T-cell (primary cell): ENCODE data around the gene PSMC3. TPM values are rescaled to one million over a fixed set of nuclear protein-coding genes. Genes with fewer than 3 reads are reported as not detected.

Experiments
- ATAC-seq, 4 experiments: fragments of 200-7000 bp in 3 of 4; fragments of 150-1000 bp in 1 of 4; cut with Tn5 transposase; replicated peaks in 1 of 4; 1 replicate in 3 of 4; 2 replicates in 1 of 4; pipeline ENCODE4 v1.10.0; 2021; ENCODE audit warnings: moderate library complexity in 3 of 4, mild to moderate bottlenecking in 2 of 4, moderate number of reproducible peaks in 1 of 4
- CTCF ChIA-PET, 2 donors: fragments of 300-600 bp; sonication (Branson Sonifier 250); formaldehyde crosslinking; loops; one replicate each; lab custom pipeline; 2022; ENCODE audit warnings: antibody characterized with exemption in 2 of 2; lab: Charles Lee
- POLR2A ChIA-PET, 2 donors: fragments of 300-600 bp; sonication (Branson Sonifier 250); formaldehyde crosslinking; loops; one replicate each; lab custom pipeline; 2022; ENCODE audit warnings: antibody characterized with exemption in 2 of 2; lab: Charles Lee
- DNase-seq, 35 experiments: peaks; one replicate each; pipeline versions ENCODE4 v3.0.0 to v3.0.0-alpha.2; 2013 to 2023
- H3K27ac ChIP-seq: one replicate; pipeline ENCODE4 v1.5.1; 2013; ENCODE audit warnings: low read length
- H3K27me3 ChIP-seq, 2 experiments: replicated peaks in 1 of 2; 1 replicate in 1 of 2; 2 replicates in 1 of 2; pipeline versions ENCODE4 v1.6.1 to v1.7.0; 2013; ENCODE audit warnings: low read length in 1 of 2, mixed read lengths in 1 of 2; ENCODE audit not compliant: control insufficient read depth in 2 of 2, insufficient read depth in 2 of 2; ENCODE audit errors: extremely low read depth in 1 of 2
- H3K36me3 ChIP-seq, 2 donors: 1 replicate in 1 of 2; 2 replicates in 1 of 2; pipeline versions ENCODE4 v1.6.1 to v1.7.0; 2013; ENCODE audit warnings: low read length in 1 of 2; ENCODE audit not compliant: control insufficient read depth in 2 of 2, insufficient read depth in 1 of 2; ENCODE audit errors: extremely low read depth in 1 of 2
- H3K4me1 ChIP-seq, 2 experiments: 1 replicate in 1 of 2; 2 replicates in 1 of 2; pipeline versions ENCODE4 v1.6.1 to v1.7.0; 2013; ENCODE audit warnings: low read length in 2 of 2, mixed read lengths in 1 of 2; ENCODE audit not compliant: insufficient read depth in 2 of 2, control insufficient read depth in 1 of 2; ENCODE audit errors: extremely low read depth in 1 of 2
- H3K4me3 ChIP-seq, 2 donors: 1 replicate in 1 of 2; 2 replicates in 1 of 2; pipeline versions ENCODE4 v1.5.1 to v1.7.0; 2013; ENCODE audit warnings: mild to moderate bottlenecking in 2 of 2, low read length in 1 of 2, moderate library complexity in 1 of 2; ENCODE audit not compliant: control insufficient read depth in 1 of 2; ENCODE audit errors: extremely low read depth in 1 of 2
- H3K9me3 ChIP-seq: 2 replicates; pipeline ENCODE4 v1.7.0; 2013
- H3K27ac Mint-ChIP-seq, 2 donors: one replicate each; pipeline ENCODE4 v1.8.0; 2020 to 2021; ENCODE audit warnings: mild to moderate bottlenecking in 2 of 2, mixed read lengths in 2 of 2
- H3K27me3 Mint-ChIP-seq, 2 donors: one replicate each; pipeline ENCODE4 v1.8.0; 2021 to 2022; ENCODE audit warnings: mixed read lengths in 2 of 2
- H3K36me3 Mint-ChIP-seq: one replicate; pipeline ENCODE4 v1.8.0; 2021; ENCODE audit warnings: mixed read lengths
- H3K4me1 Mint-ChIP-seq, 3 donors: one replicate each; pipeline ENCODE4 v1.8.0; 2020 to 2022; ENCODE audit warnings: mixed read lengths in 3 of 3, mild to moderate bottlenecking in 1 of 3
- H3K4me3 Mint-ChIP-seq, 3 donors: one replicate each; pipeline ENCODE4 v1.8.0; 2020 to 2022; ENCODE audit warnings: mild to moderate bottlenecking in 3 of 3, mixed read lengths in 3 of 3, moderate library complexity in 3 of 3
- H3K9me3 Mint-ChIP-seq, 3 donors: one replicate each; pipeline ENCODE4 v1.8.0; 2020 to 2022; ENCODE audit warnings: mixed read lengths in 3 of 3
- WGBS: methylation state at CpG from one replicate; pipeline ENCODE4 v1.1.5; 2013; ENCODE audit warnings: missing lambda C conversion rate; ENCODE audit not compliant: insufficient coverage; 5-methylcytosine and 5-hydroxymethylcytosine counted together
- total RNA-seq, 35 experiments: library from RNA in 6 of 35; stranded (reverse) in 6 of 35; fragments of 120-200 nt in 1 of 35; gene quantifications; one replicate each; pipeline versions ENCODE4 v1.2.1 to v1.2.4 and lab custom pipeline; 2013 to 2026

PSMC3 gene
- total RNA-seq, 5 donors from 2014 or later (not counting 1 experiment from before 2014, with no cell fraction given): 48.6 to 64.4 (median 55.0) TPM

- Mint-ChIP-seq H3K27ac (peak overlapping the region; percentile 96 to 97), H3K4me3 (peak overlapping the region in 2 of 3 donors; percentile 59 to 67), H3K9me3 (no peaks in the 10 kb centered on the region), H3K4me1 (peaks cover 40 to 59% (median 48%) of the 10 kb centered on the region in 3 donors), H3K27me3 (no peaks in the 10 kb centered on the region), H3K36me3 (no peaks in the 10 kb centered on the region)
- Histone ChIP-seq H3K27ac (peak overlapping the region; percentile 92), H3K36me3 (no peaks in the 10 kb centered on the region), H3K4me3 (peak overlapping the region; percentile 45 to 53), H3K4me1 (peaks cover 14 to 66% of the 10 kb centered on the region in 2 experiments), H3K9me3 (no peaks in the 10 kb centered on the region), H3K27me3 (no peaks in the 10 kb centered on the region)
- DNase-seq (no peak), ATAC-seq (no peak)
- 78% methylated on average over 16 of the region's 25 CpGs for WGBS
- POLR2A ChIA-PET: no interaction called here
- CTCF ChIA-PET: no interaction called here
These were observed 30.8 kb downstream of the PSMC3 start for GRCh38 chr11:47395223-47396048.

- 11% methylated on average over 25 of the region's 39 CpGs for WGBS
- H3K27me3 Mint-ChIP-seq: no peaks in the 10 kb centered on the region
These were observed 31.7 kb downstream of the PSMC3 start for GRCh38 chr11:47394322-47395222.

GRCh38 chr11:47394050-47394321 is 32.3 kb downstream of the PSMC3 start:
- H3K4me3 Mint-ChIP-seq: peak overlapping the region in 2 of 3 donors; percentile 36 to 67
- Histone ChIP-seq H3K36me3 (no peaks in the 10 kb centered on the region), H3K27ac (peak overlapping the region; percentile 92), H3K4me1 (peaks cover 14 to 67% of the 10 kb centered on the region in 2 experiments), H3K9me3 (no peaks in the 10 kb centered on the region), H3K27me3 (peaks cover 0 to 2% of the 10 kb centered on the region in 2 experiments), H3K4me3 (peak overlapping the region in 1 of 2 donors; percentile 45)
- ATAC-seq (no peak), DNase-seq (no peak)
- peaks cover 45 to 65% (median 53%) of the 10 kb centered on the region in 3 donors for H3K4me1 Mint-ChIP-seq
- CTCF ChIA-PET: no interaction called here
- no peaks in the 10 kb centered on the region for H3K9me3 Mint-ChIP-seq
- H3K27ac Mint-ChIP-seq: peak overlapping the region; percentile 96 to 97
- 75% methylated on average over 5 of the region's 9 CpGs for WGBS
- POLR2A ChIA-PET: no interaction called here
- H3K27me3 Mint-ChIP-seq: no peaks in the 10 kb centered on the region
- no peaks in the 10 kb centered on the region for H3K36me3 Mint-ChIP-seq

More at GRCh38 chr11:47394322-47395222, 31.7 kb downstream of the PSMC3 start:
- Mint-ChIP-seq H3K9me3 (no peaks in the 10 kb centered on the region), H3K4me1 (peaks cover 43 to 62% (median 51%) of the 10 kb centered on the region in 3 donors), H3K36me3 (no peaks in the 10 kb centered on the region), H3K27ac (peak overlapping the region; percentile 96 to 97), H3K4me3 (peak overlapping the region; percentile 36 to 67 (median 49))
- H3K36me3 ChIP-seq: no peaks in the 10 kb centered on the region
- H3K4me1 ChIP-seq: peaks cover 14 to 67% of the 10 kb centered on the region in 2 experiments
- ATAC-seq (peak; percentile 75 to 95 (median 90)), DNase-seq (peak in 34 of 35 experiments; percentile 28 to 74 (median 48))
- H3K4me3 ChIP-seq: peak overlapping the region; percentile 45 to 53
- H3K27me3 ChIP-seq: no peaks in the 10 kb centered on the region
- ChIA-PET POLR2A (no interaction called here), CTCF (no interaction called here)
- peak overlapping the region; percentile 92 for H3K27ac ChIP-seq
- no peaks in the 10 kb centered on the region for H3K9me3 ChIP-seq

- ChIA-PET CTCF (interaction anchor here in 1 of 2 donors (1.2 kb wide), 1 partner anchor 20 kb away, joined by 4 read pairs; no protein-coding TSS in a partner anchor), POLR2A (no interaction called here)
- WGBS: 87% methylated on average over 14 of the region's 20 CpGs
- Histone ChIP-seq H3K4me3 (no peak overlapping the region), H3K36me3 (no peaks in the 10 kb centered on the region), H3K27ac (peak overlapping the region; percentile 92), H3K4me1 (peaks cover 14 to 67% of the 10 kb centered on the region in 2 experiments), H3K9me3 (no peaks in the 10 kb centered on the region), H3K27me3 (peaks cover 0 to 3% of the 10 kb centered on the region in 2 experiments)
- Mint-ChIP-seq H3K4me1 (peaks cover 45 to 68% (median 53%) of the 10 kb centered on the region in 3 donors), H3K27ac (peak overlapping the region; percentile 96 to 97), H3K27me3 (no peaks in the 10 kb centered on the region), H3K9me3 (no peaks in the 10 kb centered on the region), H3K4me3 (peak overlapping the region in 1 of 3 donors; percentile 67), H3K36me3 (no peaks in the 10 kb centered on the region)
- ATAC-seq: no peak
- no peak for DNase-seq
These were observed 32.8 kb downstream of the PSMC3 start for GRCh38 chr11:47393163-47394049.

DNA sequence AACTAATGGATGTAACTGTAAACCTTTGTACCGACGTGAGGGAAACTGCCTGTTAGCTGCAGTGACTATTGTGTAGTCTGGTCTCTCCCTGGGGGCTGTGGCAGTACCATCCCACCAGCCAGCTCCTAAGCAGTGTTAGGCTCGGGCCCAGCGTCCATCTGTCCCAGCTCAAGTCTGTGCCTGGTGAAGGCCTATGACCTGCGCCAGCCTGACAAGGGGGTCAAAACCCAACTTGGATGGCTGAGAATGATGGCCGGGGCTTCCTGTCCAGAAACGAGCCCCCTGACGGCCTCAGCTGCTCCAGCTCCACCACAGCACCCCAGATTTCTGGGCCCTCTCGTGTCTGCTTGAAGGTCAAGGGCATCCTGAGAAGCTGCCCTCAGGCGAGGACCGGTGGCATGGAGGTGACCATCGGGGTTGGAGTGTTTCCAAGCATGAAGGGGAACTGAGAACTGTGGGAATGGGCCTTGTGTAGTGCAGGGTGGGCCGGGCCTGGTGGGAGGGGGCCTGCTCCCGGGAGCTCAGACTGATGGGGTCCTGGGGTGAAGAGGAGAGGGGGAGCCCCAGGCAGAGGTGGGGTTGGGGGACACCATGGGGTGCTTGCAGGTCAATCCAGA is 33.6 kb downstream of the PSMC3 start:
- DNase-seq (no peak), ATAC-seq (no peak)
- Mint-ChIP-seq H3K27ac (peak overlapping the region; percentile 49 to 62), H3K36me3 (no peaks in the 10 kb centered on the region), H3K9me3 (no peaks in the 10 kb centered on the region), H3K4me1 (peaks cover 45 to 66% (median 50%) of the 10 kb centered on the region in 3 donors), H3K27me3 (no peaks in the 10 kb centered on the region), H3K4me3 (no peak overlapping the region)
- H3K27ac ChIP-seq: no peak overlapping the region
- peaks cover 14 to 74% of the 10 kb centered on the region in 2 experiments for H3K4me1 ChIP-seq
- POLR2A ChIA-PET: no interaction called here
- no peaks in the 10 kb centered on the region for H3K36me3 ChIP-seq
- no peak overlapping the region for H3K4me3 ChIP-seq
- 92% methylated on average over 13 of the region's 14 CpGs for WGBS
- CTCF ChIA-PET: interaction anchor here in 1 of 2 donors (1.1 to 1.2 kb wide), 2 partner anchors 12 to 20 kb away, joined by 3 to 4 read pairs; no protein-coding TSS in a partner anchor
- H3K9me3 ChIP-seq: no peaks in the 10 kb centered on the region
- peaks cover 0 to 7% of the 10 kb centered on the region in 2 experiments for H3K27me3 ChIP-seq
